ENCODE results near the gene ANKS6.
"Not testable (repeated sequence)": the region's sequence is repeated elsewhere in the genome, so short reads cannot be mapped to it uniquely, and the experiment has no call there.

ANKS6 gene

GRCh38 chr9:98687911-98688310, 108.4 kb downstream of the ANKS6 start:
- Histone ChIP-seq H3K27me3 (replicated peaks; ENCODE audit: control insufficient read depth, insufficient read depth, low read length) (no peaks in the 10 kb centered on the region), H3K36me3 (ENCODE audit: control insufficient read depth, insufficient read depth, low read length, severe bottlenecking) (no peaks in the 10 kb centered on the region), H3K9me3 (ENCODE audit: control insufficient read depth, low read length) (no peaks in the 10 kb centered on the region), H3K4me3 (ENCODE audit: low read length) (no peak overlapping the region), H3K4me1 (ENCODE audit: control insufficient read depth, insufficient read depth, low read length) (no peaks in the 10 kb centered on the region), H3K9ac (ENCODE audit: low read length) (no peak overlapping the region)
- no peak for DNase-seq (ENCODE audit: low read depth)

GRCh38 chr9:98686961-98687855, 109.1 kb downstream of the ANKS6 start:
- Histone ChIP-seq H3K4me3 (ENCODE audit: low read length) (no peak overlapping the region), H3K36me3 (ENCODE audit: control insufficient read depth, insufficient read depth, low read length, severe bottlenecking) (no peaks in the 10 kb centered on the region), H3K4me1 (ENCODE audit: control insufficient read depth, insufficient read depth, low read length) (no peaks in the 10 kb centered on the region), H3K27me3 (replicated peaks; ENCODE audit: control insufficient read depth, insufficient read depth, low read length) (no peaks in the 10 kb centered on the region), H3K9ac (ENCODE audit: low read length) (no peak overlapping the region), H3K9me3 (ENCODE audit: control insufficient read depth, low read length) (no peaks in the 10 kb centered on the region)
- no peak for DNase-seq (ENCODE audit: low read depth)

- H3K27me3 ChIP-seq (replicated peaks; ENCODE audit: control insufficient read depth, insufficient read depth, low read length); H3K9me3 ChIP-seq (ENCODE audit: control insufficient read depth, low read length); H3K4me1 ChIP-seq (ENCODE audit: control insufficient read depth, insufficient read depth, low read length); H3K9ac ChIP-seq (ENCODE audit: low read length); H3K4me3 ChIP-seq (ENCODE audit: low read length); DNase-seq (ENCODE audit: low read depth); H3K36me3 ChIP-seq (ENCODE audit: control insufficient read depth, insufficient read depth, low read length, severe bottlenecking): not testable (repeated sequence)
These were observed 111.5 kb downstream of the ANKS6 start for GRCh38 chr9:98684816-98685215.
